H9 (cell line): ENCODE data around the gene SOCS1. TPM values are rescaled to one million over a fixed set of nuclear protein-coding genes. Genes with fewer than 3 reads are reported as not detected.

Experiments
- DNase-seq: peaks from one replicate; pipeline ENCODE4 v3.0.0-alpha.2; 2017
- H2AFZ ChIP-seq: one replicate; pipeline ENCODE4 v1.6.1; 2013; ENCODE audit warnings: mild to moderate bottlenecking, low read length, control low read depth, moderate library complexity
- H2AK5ac ChIP-seq: 2 replicates; pipeline ENCODE4 v1.6.1; 2013; ENCODE audit warnings: low read length, control low read depth, mixed read lengths; ENCODE audit not compliant: insufficient read length
- H2BK120ac ChIP-seq: one replicate; pipeline ENCODE4 v1.6.1; 2013; ENCODE audit warnings: low read depth, mild to moderate bottlenecking, low read length, control low read depth, inconsistent platforms; ENCODE audit not compliant: poor library complexity, severe bottlenecking
- H2BK12ac ChIP-seq: 2 replicates; pipeline ENCODE4 v1.6.1; 2013; ENCODE audit warnings: low read length, control low read depth, mixed read lengths, low read depth; ENCODE audit not compliant: insufficient read length
- H2BK15ac ChIP-seq: 2 replicates; pipeline ENCODE4 v1.6.1; 2013; ENCODE audit warnings: low read depth, low read length, control low read depth
- H2BK20ac ChIP-seq: one replicate; pipeline ENCODE4 v1.6.1; 2013; ENCODE audit warnings: low read depth, mild to moderate bottlenecking, low read length, control low read depth, inconsistent platforms; ENCODE audit not compliant: poor library complexity, severe bottlenecking
- H2BK5ac ChIP-seq: 2 replicates; pipeline ENCODE4 v1.6.1; 2013; ENCODE audit warnings: low read length, control low read depth, mixed read lengths; ENCODE audit not compliant: insufficient read length
- H3K14ac ChIP-seq: 2 replicates; pipeline ENCODE4 v1.6.1; 2013; ENCODE audit warnings: low read length, control low read depth; ENCODE audit not compliant: insufficient read depth
- H3K18ac ChIP-seq: 2 replicates; pipeline ENCODE4 v1.6.1; 2013; ENCODE audit warnings: low read depth, mild to moderate bottlenecking, mixed read lengths, low read length, control low read depth; ENCODE audit not compliant: insufficient read length
- H3K23ac ChIP-seq: 2 replicates; pipeline ENCODE4 v1.6.1; 2013; ENCODE audit warnings: low read length, control low read depth, mixed read lengths, low read depth; ENCODE audit not compliant: insufficient read length
- H3K23me2 ChIP-seq: 2 replicates; pipeline ENCODE4 v1.6.1; 2013; ENCODE audit warnings: low read depth, mild to moderate bottlenecking, mixed read lengths, low read length, control low read depth; ENCODE audit not compliant: insufficient read length, poor library complexity, severe bottlenecking
- H3K27ac ChIP-seq: 2 replicates; pipeline ENCODE4 v1.5.1; 2013; ENCODE audit warnings: low read length, control low read depth, mixed read lengths, low read depth; ENCODE audit not compliant: insufficient read length
- H3K27me3 ChIP-seq: 2 replicates; pipeline ENCODE4 v1.6.1; 2013; ENCODE audit warnings: low read length, control low read depth, inconsistent platforms; ENCODE audit not compliant: insufficient read depth
- H3K4ac ChIP-seq: 2 replicates; pipeline ENCODE4 v1.6.1; 2013; ENCODE audit warnings: low read depth, mild to moderate bottlenecking, control low read depth, inconsistent platforms, low read length, moderate library complexity
- H3K4me1 ChIP-seq: 2 replicates; pipeline ENCODE4 v1.6.1; 2013; ENCODE audit warnings: low read length, control low read depth, inconsistent platforms; ENCODE audit not compliant: insufficient read depth
- H3K4me2 ChIP-seq: 2 replicates; pipeline ENCODE4 v1.6.1; 2013; ENCODE audit warnings: low read length, control low read depth, mixed read lengths; ENCODE audit not compliant: insufficient read length, insufficient read depth
- H3K56ac ChIP-seq: 2 replicates; pipeline ENCODE4 v1.6.1; 2013; ENCODE audit warnings: low read depth, mild to moderate bottlenecking, mixed read lengths, low read length, control low read depth; ENCODE audit not compliant: insufficient read length
- H3K79me1 ChIP-seq: 2 replicates; pipeline ENCODE4 v1.6.1; 2013; ENCODE audit warnings: low read depth, mild to moderate bottlenecking, moderate library complexity, low read length, control low read depth, inconsistent platforms; ENCODE audit not compliant: insufficient read depth, poor library complexity, severe bottlenecking
- H3K79me2 ChIP-seq: 2 replicates; pipeline ENCODE4 v1.6.1; 2013; ENCODE audit warnings: low read length, control low read depth, inconsistent platforms; ENCODE audit not compliant: insufficient read depth
- H3K9ac ChIP-seq: 2 replicates; pipeline ENCODE4 v1.6.1; 2013; ENCODE audit warnings: low read length, control low read depth, mixed read lengths; ENCODE audit not compliant: insufficient read length; ENCODE audit errors: extremely low read depth
- H3K9me3 ChIP-seq: one replicate; pipeline ENCODE4 v1.6.1; 2013; ENCODE audit warnings: low read depth, low read length, inconsistent platforms; ENCODE audit not compliant: control insufficient read depth
- H3T11ph ChIP-seq: one replicate; pipeline ENCODE4 v1.6.1; 2013; ENCODE audit warnings: mild to moderate bottlenecking, low read length, control low read depth, inconsistent platforms
- H4K20me1 ChIP-seq: one replicate; pipeline ENCODE4 v1.6.1; 2013; ENCODE audit not compliant: control insufficient read depth, insufficient read length, insufficient read depth
- H4K5ac ChIP-seq: 2 replicates; pipeline ENCODE4 v1.6.1; 2013; ENCODE audit warnings: low read depth, mild to moderate bottlenecking, mixed read lengths, low read length, control low read depth; ENCODE audit not compliant: insufficient read length
- H4K8ac ChIP-seq: replicated peaks from 2 replicates; pipeline ENCODE4 v1.6.1; 2013; ENCODE audit warnings: low read length, control low read depth, mixed read lengths, low read depth; ENCODE audit not compliant: insufficient read length
- H4K91ac ChIP-seq: 2 replicates; pipeline ENCODE4 v1.6.1; 2013; ENCODE audit warnings: low read depth, mild to moderate bottlenecking, moderate library complexity, mixed read lengths, low read length, control low read depth; ENCODE audit not compliant: insufficient read length
- H3K27ac Mint-ChIP-seq, 3 experiments: 2 replicates in 2 of 3; 3 replicates in 1 of 3; pipeline ENCODE4 v1.8.0; 2020 to 2021; ENCODE audit warnings: mixed read lengths in 3 of 3, mild to moderate bottlenecking in 1 of 3, moderate library complexity in 1 of 3
- H3K27me3 Mint-ChIP-seq: 2 replicates; pipeline ENCODE4 v1.8.0; 2021; ENCODE audit warnings: low read depth, mild to moderate bottlenecking, moderate library complexity, mixed read lengths
- H3K36me3 Mint-ChIP-seq, 3 experiments: 2 replicates in 2 of 3; 3 replicates in 1 of 3; pipeline ENCODE4 v1.8.0; 2020 to 2021; ENCODE audit warnings: low read depth in 3 of 3, mixed read lengths in 3 of 3; ENCODE audit not compliant: insufficient read depth in 1 of 3
- H3K4me1 Mint-ChIP-seq, 2 experiments: 2 replicates each; pipeline ENCODE4 v1.8.0; 2020; ENCODE audit warnings: mixed read lengths in 2 of 2
- H3K4me3 Mint-ChIP-seq, 2 experiments: 2 replicates in 1 of 2; 3 replicates in 1 of 2; pipeline ENCODE4 v1.8.0; 2020 to 2021; ENCODE audit warnings: mild to moderate bottlenecking in 2 of 2, mixed read lengths in 2 of 2, moderate library complexity in 1 of 2
- H3K9me3 Mint-ChIP-seq, 2 experiments: 2 replicates in 1 of 2; 3 replicates in 1 of 2; pipeline ENCODE4 v1.8.0; 2020; ENCODE audit warnings: mild to moderate bottlenecking in 2 of 2, mixed read lengths in 2 of 2, moderate library complexity in 1 of 2
- CTCF ChIP-seq: fragments of 200-600 bp; sonication (generic); conservative IDR thresholded peaks from 3 replicates; pipeline ENCODE4 v1.8.0; 2021; ENCODE audit warnings: antibody characterized with exemption, mild to moderate bottlenecking
- WGBS: extraction: QIAGEN DNeasy Blood & Tissue Kit; methylation state at CpG from one replicate; pipeline ENCODE4 v1.1.7; 2013; ENCODE audit warnings: missing lambda C conversion rate, low lambda C conversion rate, mixed read lengths; ENCODE audit not compliant: insufficient read length; ENCODE audit errors: extremely low coverage; 5-methylcytosine and 5-hydroxymethylcytosine counted together
- total RNA-seq: library from RNA; stranded (reverse); gene quantifications from 2 replicates; pipeline ENCODE4 v1.2.1, GENCODE V29; 2021

SOCS1 gene
- total RNA-seq, 1 experiment from 2014 or later: 11.0 TPM

DNA sequence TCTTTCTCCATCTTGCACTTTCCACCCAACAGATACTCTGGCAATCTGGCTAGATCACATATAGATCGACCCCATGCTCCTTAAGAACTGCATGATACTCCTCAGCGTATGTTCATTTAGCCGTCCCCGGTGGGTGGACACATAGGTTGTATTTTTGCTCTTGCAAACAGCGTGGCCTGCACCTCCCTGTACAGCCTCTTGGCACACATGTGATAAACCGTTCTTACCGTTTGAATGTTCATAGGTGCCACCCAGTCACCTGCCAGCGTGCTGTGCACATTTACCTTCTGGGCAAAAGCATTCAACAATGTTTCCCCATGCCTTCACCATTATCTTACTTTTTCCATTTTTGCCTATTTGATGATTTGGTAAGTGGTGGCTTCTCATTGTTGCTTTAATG, 6.9 kb upstream of the SOCS1 start:
- H3K27me3 Mint-ChIP-seq: no peaks in the 10 kb centered on the region; the same call in 1 of the 2 replicates
- no peak overlapping the region for H2AK5ac ChIP-seq
- no peak overlapping the region for H2BK12ac ChIP-seq
- H3K4me3 Mint-ChIP-seq: no peak overlapping the region
- H3K23me2 ChIP-seq: no peaks in the 10 kb centered on the region
- H3K4me1 ChIP-seq: peaks cover 5% of the 10 kb centered on the region; the same call in 1 of the 2 replicates
- H4K20me1 ChIP-seq: no peaks in the 10 kb centered on the region
- no peaks in the 10 kb centered on the region for H3K27me3 ChIP-seq
- H4K91ac ChIP-seq: no peak overlapping the region
- no CpG with 5 or more reads among the region's 8 CpGs for WGBS
- no peak overlapping the region for H3K27ac ChIP-seq
- H2BK120ac ChIP-seq: no peak overlapping the region
- no peak overlapping the region for H2BK20ac ChIP-seq
- no peak overlapping the region for H3T11ph ChIP-seq
- no peak overlapping the region for H3K18ac ChIP-seq
- peaks cover 7 to 10% of the 10 kb centered on the region in 2 experiments for H3K4me1 Mint-ChIP-seq
- no peaks in the 10 kb centered on the region for H3K79me1 ChIP-seq
- no peaks in the 10 kb centered on the region for H3K36me3 Mint-ChIP-seq
- H2BK5ac ChIP-seq: no peak overlapping the region
- no peak overlapping the region for H3K56ac ChIP-seq
- H3K9me3 ChIP-seq: no peaks in the 10 kb centered on the region
- H4K5ac ChIP-seq: no peak overlapping the region
- no peaks in the 10 kb centered on the region for H3K79me2 ChIP-seq
- H3K14ac ChIP-seq: no peak overlapping the region
- H2AFZ ChIP-seq: no peak overlapping the region
- DNase-seq: no peak
- no peak overlapping the region for H3K23ac ChIP-seq
- H2BK15ac ChIP-seq: no peak overlapping the region
- H3K9me3 Mint-ChIP-seq: no peaks in the 10 kb centered on the region
- H3K4ac ChIP-seq: no peak overlapping the region
- no peak overlapping the region for H3K9ac ChIP-seq
- H3K4me2 ChIP-seq: no peak overlapping the region
- H4K8ac ChIP-seq: no peak overlapping the region
- H3K27ac Mint-ChIP-seq: peak overlapping the region in 1 of 3 experiments; percentile 16; a peak in 2 of 7 replicates
- TF ChIP-seq CTCF: no peak
